Stimulated activated CD8-positive, alpha-beta memory T cell treated with anti-CD3 and anti-CD28 coated beads, Interleukin-15, amount 100 ng/mL, for 24 hours (primary cell): ENCODE results near the gene MRPL43.

Experiments used
- DNase-seq: peaks from one replicate; pipeline ENCODE4 v3.0.0-alpha.2; 2020; ENCODE audit warnings: low read depth

MRPL43 gene

GRCh38 chr10:101002456-101002855 lies 15.2 kb upstream of the MRPL43 start:
- DNase-seq = no peak

- no peak for DNase-seq
These were observed 14.3 kb upstream of the MRPL43 start for GRCh38 chr10:101001659-101002035.

- no peak for DNase-seq
These were observed 13.8 kb upstream of the MRPL43 start for GRCh38 chr10:101000915-101001658.

GRCh38 chr10:101000127-101000914 lies 13.0 kb upstream of the MRPL43 start:
- DNase-seq = no peak

GRCh38 chr10:100999742-101000126 lies 12.4 kb upstream of the MRPL43 start, which contains the start of gene LZTS2:
TSS of gene LZTS2 (plus strand) at chr10:100999808. CDS start at chr10:101002539, 2,731 bp downstream.
- DNase-seq = no peak

GRCh38 chr10:100998991-100999741 lies 11.9 kb upstream of the MRPL43 start:
- DNase-seq = peak; percentile 56

GRCh38 chr10:100998183-100998990 lies 11.1 kb upstream of the MRPL43 start:
- no peak for DNase-seq

- peak; percentile 49 for DNase-seq
These were observed 10.3 kb upstream of the MRPL43 start for GRCh38 chr10:100997360-100998182.

- DNase-seq = no peak
These were observed 9.5 kb upstream of the MRPL43 start for GRCh38 chr10:100996678-100997359.

- no peak for DNase-seq
These were observed 7.9 kb upstream of the MRPL43 start for GRCh38 chr10:100995181-100995580.

- no peak for DNase-seq
These were observed 6.8 kb upstream of the MRPL43 start for GRCh38 chr10:100993986-100994708.

GRCh38 chr10:100989088-100989487 lies 1.8 kb upstream of the MRPL43 start:
- no peak for DNase-seq

GRCh38 chr10:100988166-100988565 lies 869 bp upstream of the MRPL43 start:
- DNase-seq = no peak

- no peak for DNase-seq
These were observed 370 bp upstream of the MRPL43 start for GRCh38 chr10:100987685-100988049.

GRCh38 chr10:100986623-100986951 lies 710 bp downstream of the MRPL43 start:
- no peak for DNase-seq

- DNase-seq = no peak
These were observed 2.0 kb downstream of the MRPL43 start for GRCh38 chr10:100985336-100985735.

- no peak for DNase-seq
These were observed 2.6 kb downstream of the MRPL43 start for GRCh38 chr10:100984672-100985177.

- no peak for DNase-seq
These were observed 3.2 kb downstream of the MRPL43 start for GRCh38 chr10:100983868-100984671.
